Measurements from ENCODE around the gene NRG3.

DNA sequence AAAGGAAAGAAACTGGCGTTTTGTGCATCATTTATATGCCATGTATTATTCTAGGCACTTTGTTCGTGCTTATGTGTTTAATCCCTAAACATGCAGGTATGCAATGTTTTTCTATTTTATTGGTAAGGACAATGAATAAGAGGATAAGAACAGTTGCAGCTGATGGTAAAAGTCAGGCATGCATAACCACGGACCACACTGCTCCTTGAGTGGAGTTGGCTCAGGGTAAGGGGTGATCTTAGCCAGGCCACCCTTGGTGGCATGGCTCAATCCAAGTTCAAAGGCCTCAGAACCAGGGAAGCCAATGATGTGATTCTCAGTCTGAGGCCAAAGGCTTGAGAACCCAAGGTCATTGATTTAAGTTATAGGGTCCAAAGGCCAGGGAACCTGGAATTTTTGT lies 1068.1 kb downstream of the NRG3 start:
- TF ChIP-seq, protein P1, sequence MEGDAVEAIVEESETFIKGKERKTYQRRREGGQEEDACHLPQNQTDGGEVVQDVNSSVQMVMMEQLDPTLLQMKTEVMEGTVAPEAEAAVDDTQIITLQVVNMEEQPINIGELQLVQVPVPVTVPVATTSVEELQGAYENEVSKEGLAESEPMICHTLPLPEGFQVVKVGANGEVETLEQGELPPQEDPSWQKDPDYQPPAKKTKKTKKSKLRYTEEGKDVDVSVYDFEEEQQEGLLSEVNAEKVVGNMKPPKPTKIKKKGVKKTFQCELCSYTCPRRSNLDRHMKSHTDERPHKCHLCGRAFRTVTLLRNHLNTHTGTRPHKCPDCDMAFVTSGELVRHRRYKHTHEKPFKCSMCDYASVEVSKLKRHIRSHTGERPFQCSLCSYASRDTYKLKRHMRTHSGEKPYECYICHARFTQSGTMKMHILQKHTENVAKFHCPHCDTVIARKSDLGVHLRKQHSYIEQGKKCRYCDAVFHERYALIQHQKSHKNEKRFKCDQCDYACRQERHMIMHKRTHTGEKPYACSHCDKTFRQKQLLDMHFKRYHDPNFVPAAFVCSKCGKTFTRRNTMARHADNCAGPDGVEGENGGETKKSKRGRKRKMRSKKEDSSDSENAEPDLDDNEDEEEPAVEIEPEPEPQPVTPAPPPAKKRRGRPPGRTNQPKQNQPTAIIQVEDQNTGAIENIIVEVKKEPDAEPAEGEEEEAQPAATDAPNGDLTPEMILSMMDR (IDR thresholded peaks at IDR 0.05): no peak
- TF ChIP-seq POLR2A (IDR thresholded peaks at IDR 0.05): no peak
